ENCODE data around the gene CYP2E1.
"Not testable (repeated sequence)": the region's sequence is repeated elsewhere in the genome, so short reads cannot be mapped to it uniquely, and the experiment has no call there.

CYP2E1 gene

DNA sequence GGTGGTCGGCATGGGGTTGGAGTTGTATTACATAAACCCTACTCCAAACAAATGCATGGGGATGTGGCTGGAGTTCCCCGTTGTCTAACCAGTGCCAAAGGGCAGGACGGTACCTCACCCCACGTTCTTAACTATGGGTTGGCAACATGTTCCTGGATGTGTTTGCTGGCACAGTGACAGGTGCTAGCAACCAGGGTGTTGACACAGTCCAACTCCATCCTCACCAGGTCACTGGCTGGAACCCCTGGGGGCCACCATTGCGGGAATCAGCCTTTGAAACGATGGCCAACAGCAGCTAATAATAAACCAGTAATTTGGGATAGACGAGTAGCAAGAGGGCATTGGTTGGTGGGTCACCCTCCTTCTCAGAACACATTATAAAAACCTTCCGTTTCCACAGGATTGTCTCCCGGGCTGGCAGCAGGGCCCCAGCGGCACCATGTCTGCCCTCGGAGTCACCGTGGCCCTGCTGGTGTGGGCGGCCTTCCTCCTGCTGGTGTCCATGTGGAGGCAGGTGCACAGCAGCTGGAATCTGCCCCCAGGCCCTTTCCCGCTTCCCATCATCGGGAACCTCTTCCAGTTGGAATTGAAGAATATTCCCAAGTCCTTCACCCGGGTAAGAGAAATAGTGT is at the start of gene CYP2E1:
TSS of gene CYP2E1 (plus strand) at position 407 of the 632 bp plus-strand sequence. CDS start at position 440, 33 bp downstream.
- no peak for DNase-seq (ENCODE audit: low spot score)

DNA sequence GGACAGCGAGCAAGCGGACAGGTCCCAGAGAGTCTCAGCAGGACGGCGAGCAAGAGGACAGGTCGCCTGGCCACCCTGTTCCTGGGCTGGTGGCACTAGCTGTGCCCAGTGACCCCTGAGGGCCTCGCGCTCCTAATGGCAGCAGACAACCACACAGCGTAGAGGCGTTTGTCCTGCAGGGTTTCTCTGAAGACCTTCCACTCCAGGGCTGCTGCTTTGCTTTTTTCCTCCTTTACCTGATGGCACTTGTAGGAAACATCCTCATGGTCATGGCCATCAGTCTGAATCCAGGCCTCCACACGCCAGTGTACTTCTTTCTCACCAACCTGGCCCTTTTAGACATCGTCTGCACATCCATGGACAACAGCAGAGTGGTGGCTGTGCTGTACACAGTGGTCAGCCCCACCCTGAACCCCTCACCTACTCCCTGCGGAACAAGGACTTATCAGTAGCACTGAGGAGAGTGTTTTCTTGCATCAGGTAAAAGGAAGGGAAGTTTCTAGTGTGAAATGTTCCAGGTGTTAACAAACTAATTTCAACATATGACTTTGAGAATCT is 46.0 kb upstream of the CYP2E1 start:
- DNase-seq (ENCODE audit: low spot score) = no peak

DNA sequence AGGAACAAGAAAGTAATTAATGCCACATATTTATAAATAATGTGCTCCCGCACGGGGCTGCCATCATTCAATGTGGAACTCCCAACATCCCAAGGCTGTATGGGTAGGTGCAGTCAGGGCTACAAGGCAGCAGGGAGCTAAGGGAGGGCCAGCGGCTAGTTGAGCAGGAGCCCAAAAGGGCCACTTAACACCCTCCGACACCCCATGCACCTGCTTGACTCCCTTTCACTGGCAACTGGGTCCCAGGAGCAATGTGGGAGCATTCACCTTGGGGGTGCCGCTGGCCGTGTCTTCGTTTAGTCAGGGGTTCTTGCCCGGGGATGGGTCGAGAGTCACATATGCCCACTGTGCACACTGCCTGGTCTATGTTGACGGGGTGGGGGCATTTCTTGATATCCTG is 45.5 kb upstream of the CYP2E1 start:
- DNase-seq (ENCODE audit: low spot score) = no peak

DNA sequence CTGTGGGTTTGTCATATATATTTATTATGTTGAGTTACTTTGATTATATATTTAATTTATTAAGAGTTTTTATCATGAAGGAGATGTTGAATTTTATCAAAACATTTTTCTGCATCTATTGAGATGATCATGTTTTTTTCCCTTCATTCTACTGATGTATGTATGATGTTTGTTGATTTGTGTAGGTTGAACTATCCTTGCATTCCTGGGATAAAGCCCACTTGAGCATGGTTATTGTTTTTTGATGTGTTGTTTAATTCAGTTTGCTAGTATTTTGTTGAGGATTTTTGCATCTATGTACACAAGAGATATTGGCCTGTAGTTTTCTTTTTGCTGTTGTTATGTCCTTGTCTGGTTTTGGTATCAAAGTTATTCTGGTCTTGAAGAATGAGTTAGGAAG is 42.3 kb upstream of the CYP2E1 start:
- DNase-seq (ENCODE audit: low spot score) = no peak

DNA sequence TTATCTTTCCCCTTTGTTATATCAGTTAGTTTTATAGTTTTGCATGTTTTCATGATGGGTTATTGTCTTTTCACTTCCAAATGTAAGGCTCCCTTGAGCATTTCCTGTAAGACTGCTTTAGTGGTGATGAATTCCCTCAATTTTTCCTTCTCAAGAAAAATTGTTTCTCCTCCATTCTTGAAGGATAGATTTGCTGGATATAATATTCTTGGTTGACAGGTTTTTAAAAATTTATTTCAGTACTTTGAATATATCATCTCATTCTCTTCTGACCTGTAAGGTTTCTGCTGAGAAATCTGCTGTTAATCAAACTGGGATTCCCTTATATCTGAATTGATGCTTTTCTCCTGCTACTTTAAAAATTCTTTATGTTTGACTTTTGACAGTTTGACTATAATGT is 40.1 kb upstream of the CYP2E1 start:
- DNase-seq (ENCODE audit: low spot score) = no peak

DNA sequence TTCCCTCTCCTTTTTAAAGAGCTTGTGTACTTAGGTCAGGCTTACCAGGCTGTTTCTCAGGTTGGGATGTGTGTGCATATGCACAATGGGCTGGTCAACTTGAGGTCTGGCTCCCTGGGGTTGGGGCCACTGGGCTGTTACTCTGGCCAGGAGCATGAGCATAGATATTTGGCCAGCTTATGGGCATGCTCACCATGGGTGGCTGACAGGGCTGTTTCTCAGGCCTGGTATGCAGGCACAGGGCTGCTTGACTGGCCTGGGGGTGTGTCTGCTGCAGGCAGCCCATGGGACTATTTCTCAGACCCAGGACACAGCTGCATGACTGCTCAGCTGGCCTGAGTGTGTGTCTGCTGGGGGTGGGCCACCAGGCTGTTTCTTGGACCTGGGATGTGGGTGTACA is 38.8 kb upstream of the CYP2E1 start:
- no peak for DNase-seq (ENCODE audit: low spot score)

DNA sequence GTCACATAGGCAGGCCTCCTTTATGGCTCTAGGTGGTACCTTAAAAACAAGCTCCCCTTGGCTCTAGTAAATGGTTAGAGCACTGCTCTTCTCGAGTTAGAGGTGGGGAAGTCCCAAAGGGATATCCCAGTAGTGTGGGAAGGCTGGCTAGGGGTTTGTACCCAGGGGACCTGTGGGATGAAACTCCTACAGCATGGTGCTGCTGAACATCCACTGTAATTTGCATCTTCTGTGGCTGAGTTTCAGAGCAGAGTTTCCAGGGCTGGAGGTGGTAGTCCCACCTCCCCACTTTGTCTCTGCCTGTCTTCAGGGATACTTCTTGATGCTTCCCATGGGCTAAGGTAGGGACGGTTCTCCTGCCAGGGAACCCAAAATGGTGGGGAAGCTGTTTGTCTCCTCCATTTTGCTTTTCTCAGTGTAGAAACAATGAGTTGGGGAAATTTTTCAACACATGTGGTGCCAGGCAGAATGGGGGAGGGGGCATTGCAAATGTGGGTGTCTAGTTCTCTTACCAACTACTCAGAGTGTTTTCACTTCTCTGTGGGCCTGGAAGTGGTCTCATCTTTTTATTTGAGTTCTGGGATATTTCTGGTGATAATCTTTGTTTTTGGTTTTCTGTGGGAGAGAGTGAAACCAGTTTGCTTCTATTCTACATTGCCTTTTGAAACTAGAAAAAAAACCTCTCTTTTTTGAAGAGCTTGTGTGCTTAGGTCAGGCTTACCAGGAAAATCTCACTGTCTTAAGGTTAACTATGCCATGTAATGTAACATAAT is 37.2 kb upstream of the CYP2E1 start:
- no peak for DNase-seq (ENCODE audit: low spot score)

DNA sequence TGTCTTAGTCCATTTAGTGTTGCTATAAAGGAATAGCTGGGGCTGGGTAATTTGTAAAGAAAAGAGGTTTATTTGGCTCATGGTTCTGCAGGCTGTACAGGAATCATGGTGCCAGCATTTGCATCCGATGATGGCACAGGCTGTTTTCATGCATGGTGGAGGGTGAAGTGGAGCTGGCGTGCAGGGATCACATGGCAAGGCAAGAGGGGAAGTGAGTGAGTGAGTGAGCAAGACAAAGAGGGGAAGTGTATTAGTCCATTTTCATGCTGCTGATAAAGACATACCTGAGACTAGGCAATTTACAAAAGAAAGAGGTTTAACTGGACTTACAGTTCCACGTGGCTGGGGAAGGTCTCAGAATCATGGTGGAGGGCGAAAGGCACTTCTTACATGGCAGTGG is 33.6 kb upstream of the CYP2E1 start:
- DNase-seq (ENCODE audit: low spot score) = not testable (repeated sequence)

DNA sequence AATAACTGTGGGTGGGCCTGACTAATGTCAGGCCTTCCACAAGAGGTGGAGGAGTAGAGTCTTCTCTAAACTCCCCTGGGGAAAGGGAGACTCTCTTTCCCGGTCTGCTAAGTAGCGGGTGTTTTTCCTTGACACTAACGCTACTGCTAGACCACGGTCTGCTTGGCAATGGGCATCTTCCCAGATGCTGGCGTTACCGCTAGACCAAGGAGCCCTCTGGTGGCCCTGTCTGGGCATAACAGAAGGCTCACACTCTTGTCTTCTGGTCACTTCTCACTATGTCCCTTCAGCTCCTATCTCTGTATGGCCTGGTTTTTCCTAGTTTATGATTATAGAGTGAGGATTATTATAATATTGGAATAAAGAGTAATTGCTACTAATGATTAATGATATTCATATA is 29.8 kb upstream of the CYP2E1 start:
- peak; percentile 15 for DNase-seq (ENCODE audit: low spot score)

DNA sequence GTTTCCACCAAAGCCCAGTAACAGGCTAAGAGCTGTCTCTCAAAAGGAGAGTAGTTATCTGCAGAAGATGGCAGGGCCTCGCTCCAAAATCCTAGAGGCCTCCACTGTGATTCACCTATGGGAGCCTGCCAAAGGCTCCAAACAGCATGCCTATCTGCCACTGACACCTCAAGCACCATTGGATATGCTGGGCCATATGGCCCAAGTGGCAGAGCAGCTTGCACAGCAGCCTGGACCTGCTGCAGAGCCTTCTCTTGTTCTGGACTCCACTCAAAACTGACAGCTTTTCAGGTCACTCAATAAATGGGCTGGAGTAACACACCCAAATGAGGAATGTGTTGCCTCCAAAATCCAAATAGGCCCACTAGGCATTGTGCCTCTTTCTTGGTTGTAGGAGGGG is 28.0 kb upstream of the CYP2E1 start:
- DNase-seq (ENCODE audit: low spot score) = not testable (repeated sequence)

DNA sequence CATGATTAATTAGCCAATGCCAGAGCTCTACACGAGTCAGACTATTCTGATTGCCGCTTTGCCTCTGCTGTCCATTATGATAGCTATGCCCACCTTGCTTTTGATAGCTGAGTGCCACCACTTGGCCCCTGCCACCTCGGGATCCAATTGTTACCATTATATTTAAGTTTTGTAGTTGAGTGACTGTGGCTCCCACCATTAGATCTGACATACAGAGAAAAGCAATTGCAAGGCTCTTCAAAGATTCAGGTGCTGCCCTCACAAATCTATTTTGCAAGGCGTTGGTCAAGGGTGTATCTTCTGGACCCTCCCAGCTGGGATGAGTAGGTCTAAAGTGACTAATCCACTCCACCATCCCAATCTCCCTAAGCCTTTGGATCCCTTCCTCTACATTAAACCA is 26.3 kb upstream of the CYP2E1 start:
- not testable (repeated sequence) for DNase-seq (ENCODE audit: low spot score)

DNA sequence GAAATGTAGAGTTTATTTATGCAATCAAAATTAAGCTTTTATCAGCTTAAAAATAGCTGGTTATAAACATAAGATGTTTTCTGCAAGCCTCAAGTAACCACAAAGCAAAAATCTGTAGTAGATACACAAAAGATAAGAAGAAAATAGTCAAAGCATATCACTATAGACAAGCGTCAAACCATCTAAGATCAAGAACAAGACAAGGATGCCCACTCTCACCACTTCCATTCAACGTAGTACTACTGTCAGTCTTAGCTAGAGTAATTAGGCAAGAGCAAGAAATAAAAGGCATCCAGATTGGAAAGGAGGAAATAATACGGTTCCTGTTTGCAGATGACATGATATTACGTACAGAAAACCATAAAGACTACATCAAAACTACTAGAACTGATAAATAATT is 17.5 kb upstream of the CYP2E1 start:
- no peak for DNase-seq (ENCODE audit: low spot score)

DNA sequence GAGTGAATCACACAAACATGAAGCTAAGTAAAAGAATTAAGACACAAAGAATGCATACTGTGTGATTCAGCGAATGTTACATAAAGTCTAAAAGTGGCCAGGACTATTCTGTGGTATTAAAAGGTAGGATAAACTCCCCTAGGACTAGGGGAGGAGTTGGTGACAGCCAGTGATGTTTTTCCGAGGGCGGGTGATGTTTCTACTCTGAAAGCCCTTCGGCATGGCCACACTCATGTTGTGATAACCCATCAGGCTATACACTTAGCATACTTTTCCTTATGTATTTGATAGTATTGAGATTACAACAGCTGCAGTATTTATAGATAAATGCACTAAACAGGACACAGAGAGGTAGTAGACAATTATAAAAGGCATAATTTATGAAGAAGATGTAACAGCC is 15.8 kb upstream of the CYP2E1 start:
- no peak for DNase-seq (ENCODE audit: low spot score)

DNA sequence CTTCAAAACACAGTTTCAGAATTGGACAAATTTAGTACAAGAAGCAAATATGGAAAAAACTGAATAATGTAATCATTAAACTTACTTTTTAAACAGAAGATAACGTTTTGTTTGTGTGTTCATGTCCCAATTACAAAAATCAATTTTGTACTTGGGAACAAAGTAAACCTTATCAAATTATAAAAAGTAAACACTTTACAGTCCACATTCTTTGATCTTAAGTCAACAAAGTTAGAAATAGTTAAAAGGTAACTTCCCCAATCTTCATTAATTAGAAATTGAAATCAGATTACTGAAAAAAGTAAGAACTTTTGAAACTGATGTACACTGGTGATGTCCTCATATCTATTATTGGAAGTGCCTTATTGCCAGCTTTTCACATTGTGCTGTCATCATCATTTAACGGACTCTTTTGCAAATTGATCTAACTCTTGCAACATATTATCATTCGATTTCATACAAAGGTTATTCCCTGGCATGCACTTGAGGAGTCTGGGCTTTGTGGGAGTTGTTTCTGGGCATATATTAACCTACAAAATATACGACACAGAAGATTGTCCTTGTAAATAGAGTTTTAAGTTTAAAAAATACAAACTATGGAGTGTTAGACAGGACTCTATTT is 15.1 kb upstream of the CYP2E1 start:
- no peak for DNase-seq (ENCODE audit: low spot score)

DNA sequence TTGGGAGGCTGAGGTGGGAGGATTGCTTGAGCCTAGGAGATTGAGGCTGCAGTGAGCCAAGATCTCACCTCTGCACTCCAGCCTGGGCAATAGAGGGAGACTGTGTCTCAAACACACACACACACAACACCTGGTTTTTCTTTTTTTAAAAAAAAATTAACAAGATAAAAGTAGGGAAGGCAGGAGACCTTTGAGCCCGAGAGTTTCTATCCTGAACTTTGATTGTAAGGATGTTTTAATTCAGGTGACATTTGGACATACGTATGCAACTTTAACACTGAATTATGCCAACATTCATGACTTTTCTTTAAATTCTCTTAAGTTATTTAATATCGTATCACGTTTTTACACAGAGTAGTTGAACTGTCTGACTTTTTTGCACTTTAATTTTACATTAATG is 11.7 kb upstream of the CYP2E1 start:
- no peak for DNase-seq (ENCODE audit: low spot score)

DNA sequence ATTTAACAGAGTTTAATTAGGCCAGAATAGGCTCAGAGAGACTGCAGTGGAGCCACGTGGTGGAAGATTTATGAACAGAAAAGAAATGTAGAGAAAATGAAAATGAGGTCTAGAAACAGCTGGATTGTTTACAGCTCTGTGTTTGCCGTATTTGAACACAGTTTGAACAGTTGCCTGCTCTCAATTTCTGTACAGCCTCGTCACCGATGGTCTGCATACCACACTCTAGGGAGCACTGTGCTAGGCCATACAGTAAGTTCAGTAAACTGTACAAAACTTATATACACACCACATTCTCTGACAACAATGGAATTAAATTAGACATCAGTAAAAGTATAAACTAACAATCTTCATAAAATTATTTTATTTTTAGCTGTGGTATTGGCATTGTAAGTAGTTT is 11.1 kb upstream of the CYP2E1 start:
- no peak for DNase-seq (ENCODE audit: low spot score)

DNA sequence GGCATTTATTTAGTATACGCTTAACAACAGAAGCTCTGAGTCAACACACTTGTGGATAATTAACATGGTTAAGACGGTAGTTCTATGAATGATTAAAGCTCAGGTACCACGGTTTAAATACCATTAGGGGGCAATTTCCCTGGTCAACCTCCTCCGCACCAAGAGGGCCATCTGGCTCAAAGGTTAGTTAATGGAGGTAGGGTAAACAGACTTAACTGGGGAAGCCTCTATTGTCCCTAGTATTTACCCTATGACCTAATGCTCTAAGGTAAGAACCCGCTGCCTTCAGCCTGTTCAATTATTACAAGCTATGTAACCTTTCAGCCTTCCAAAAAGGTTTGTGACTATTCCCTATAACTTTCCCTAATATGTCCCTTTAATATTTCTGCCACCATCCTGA is 8.6 kb upstream of the CYP2E1 start:
- DNase-seq (ENCODE audit: low spot score) = not testable (repeated sequence)

DNA sequence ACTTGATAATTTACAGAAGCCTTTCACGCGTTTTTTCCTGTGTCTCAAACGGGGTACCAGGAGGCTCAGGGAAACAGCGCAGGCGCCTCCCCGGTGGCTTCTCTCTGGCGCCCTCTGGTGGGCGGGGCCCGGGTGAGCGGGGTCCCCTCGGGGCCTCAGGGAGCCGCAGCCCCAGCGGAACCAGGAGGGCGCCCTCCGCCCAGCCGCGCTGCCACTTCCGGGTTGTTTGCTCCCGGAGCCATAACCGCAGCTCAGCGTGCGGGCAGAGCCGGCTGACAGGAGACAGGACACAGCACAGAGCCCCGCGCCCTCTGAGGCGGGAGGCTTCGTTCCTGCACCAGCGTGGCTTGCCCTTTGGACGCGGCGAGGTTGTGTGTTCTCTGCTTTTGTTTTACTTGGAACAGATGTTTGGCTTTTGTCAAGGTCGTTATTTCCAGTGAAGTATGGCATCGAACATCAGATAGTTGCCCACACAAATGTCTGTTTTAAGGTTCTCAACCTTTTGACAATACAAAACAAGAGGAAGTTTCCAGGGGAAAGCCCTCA is 6.9 kb upstream of the CYP2E1 start:
- peak; percentile 93 for DNase-seq (ENCODE audit: low spot score)

DNA sequence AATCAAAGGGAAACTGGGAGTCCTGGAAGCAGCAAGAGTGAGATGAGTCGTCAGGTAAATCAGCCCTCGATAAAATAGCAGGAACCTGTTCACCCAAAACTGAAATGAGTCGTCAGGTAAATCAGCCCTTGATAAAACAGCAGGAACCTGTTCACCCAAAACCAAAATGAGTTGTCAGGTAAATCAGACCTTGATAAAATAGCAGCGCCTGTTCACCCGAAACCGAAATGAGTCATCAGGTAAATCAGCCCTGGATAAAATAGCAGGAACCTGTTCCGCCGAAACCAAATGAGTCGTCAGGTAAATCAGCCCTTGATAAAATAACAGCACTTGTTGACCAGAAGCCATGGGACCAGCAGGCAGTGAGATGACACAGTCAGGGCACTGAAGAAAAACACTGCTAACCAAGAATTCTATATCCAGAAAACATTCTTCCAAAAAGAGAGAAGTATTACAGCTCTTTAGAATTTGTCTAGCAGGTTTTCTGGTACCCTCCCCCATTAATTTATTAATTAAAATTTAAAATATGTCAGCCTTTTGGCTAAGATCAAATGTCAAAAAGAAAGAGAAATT is 3.4 kb upstream of the CYP2E1 start:
- no peak for DNase-seq (ENCODE audit: low spot score)

DNA sequence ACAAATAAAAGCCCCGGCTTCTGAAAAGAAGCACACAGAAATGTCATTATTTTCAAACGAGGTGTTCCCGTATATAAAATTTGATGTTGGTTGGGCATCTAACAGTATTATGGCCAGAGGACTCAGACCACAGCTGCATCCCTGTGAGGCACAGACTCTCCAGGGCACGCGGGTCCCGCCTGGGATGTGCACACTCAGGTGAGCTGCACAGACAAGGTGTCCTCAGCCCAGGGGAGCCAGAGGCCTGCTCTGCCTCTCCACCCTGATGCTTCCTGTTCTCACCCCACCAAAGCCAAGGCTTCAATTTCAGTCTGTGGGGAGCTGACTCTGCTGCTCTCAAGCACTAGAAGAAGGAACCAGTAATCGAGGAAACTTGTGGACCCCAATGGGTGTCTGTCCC is 1.7 kb upstream of the CYP2E1 start:
- DNase-seq (ENCODE audit: low spot score) = no peak

DNA sequence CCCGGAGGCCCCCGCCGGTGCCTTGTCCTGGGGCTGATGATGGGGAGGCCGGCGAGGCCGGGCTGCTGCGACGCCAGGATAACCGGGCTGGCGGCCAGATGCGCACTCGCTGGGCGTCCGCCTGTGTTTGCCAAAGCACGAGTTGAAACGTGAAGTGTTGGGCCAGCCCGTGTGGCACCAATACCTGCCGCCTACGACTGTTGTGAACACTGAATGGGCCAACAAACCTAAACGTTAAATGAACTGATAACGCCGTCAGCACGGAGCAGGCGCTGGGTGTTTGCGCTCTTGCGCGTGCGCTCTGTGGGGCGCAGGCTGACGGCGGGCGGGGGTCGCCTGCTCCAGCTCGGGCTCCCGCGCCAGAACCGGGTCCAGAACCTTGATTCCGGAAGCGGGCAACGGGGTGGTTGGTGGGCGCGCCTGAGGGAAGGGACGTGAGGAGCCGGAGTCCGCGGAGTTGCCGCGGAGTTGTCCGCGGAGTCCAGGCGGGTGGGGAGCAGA is 658 bp downstream of the CYP2E1 start:
- DNase-seq (ENCODE audit: low spot score) = no peak

DNA sequence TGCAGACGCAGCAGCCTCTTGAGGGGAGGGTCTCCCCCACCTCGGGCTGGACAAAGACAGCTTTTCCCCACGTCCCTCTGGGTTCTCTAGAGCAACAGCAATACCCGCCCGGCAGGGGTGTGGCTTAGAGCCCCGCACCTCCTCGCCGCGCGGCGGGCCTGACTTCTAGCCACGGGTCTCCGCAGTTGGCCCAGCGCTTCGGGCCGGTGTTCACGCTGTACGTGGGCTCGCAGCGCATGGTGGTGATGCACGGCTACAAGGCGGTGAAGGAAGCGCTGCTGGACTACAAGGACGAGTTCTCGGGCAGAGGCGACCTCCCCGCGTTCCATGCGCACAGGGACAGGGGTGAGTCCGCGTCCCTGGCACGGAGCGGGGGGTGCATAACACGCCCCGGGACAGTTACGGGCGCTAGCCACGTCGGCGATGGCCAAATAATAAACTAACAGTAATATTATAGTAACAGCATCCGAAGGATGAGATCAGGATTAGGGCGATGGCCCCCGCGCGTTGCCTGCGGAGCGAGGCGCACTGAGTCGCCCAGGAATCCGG is 1.2 kb downstream of the CYP2E1 start:
- no peak for DNase-seq (ENCODE audit: low spot score)
